ENCODE measurements around the gene CARS2. TPM values are rescaled to one million over a fixed set of nuclear protein-coding genes. Genes with fewer than 3 reads are reported as not detected.
"Not testable (repeated sequence)": the region's sequence is repeated elsewhere in the genome, so short reads cannot be mapped to it uniquely, and the experiment has no call there.

The CARS2 gene
- total RNA-seq, 1 donor from 2014 or later, result 81.5 TPM

DNA sequence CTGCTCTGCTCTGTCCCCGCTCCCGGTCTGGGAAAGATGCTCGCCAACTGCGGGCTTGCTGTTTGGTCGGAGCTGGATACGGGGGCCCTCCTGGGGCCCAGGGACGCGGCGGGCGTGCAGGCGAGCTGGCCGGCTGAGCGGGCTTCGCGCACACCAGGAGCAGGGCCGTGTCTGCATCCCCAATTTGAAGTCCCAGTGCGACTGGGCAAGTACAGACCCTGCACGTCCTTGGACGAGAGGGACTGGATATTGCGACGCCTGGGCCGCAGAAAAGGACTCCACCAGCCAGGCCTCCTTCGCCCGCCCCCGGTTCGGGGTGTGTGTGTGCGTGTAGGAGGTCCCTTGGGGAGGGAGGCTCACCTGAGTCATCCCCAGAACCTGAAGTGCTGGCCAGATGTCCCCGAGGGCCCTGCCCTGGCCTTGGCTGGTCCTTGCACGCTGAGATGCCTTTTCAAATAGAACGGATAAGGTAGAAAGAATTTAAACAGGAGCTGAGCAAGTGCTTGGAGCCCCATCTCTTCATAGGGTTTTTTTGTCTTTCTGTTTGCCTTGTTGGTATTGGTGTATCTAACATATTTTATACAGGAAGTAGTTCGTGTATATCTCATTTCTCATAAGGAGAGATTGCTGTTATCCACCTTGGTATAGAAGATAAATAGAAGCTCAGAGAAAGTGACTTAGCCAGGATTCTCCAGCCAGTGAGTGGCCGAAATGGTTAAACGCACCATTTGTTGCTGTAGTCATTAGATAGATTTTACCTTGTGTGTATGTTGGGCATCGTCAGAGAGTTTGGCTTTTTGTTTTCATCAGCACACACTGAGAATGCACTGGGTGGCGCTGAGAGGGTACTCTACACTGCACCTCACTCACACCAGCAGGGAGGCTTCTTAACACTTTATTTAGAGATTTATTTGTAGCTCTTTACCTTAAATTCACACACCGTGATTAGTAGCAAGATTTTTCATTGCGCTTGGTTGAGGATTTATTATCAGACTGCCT is 89.5 kb downstream of the CARS2 start:
- DNase-seq (ENCODE audit: low read depth, low spot score), result no peak
- Mint-ChIP-seq H3K36me3 (ENCODE audit: low read depth) (peaks cover 5% of the 10 kb centered on the region), H3K4me3 (peak overlapping the region; percentile 97), H3K9me3 (peaks cover 8% of the 10 kb centered on the region), H3K27ac (ENCODE audit: unreplicated experiment) (no peak overlapping the region), H3K4me1 (peaks cover 24% of the 10 kb centered on the region), H3K27me3 (ENCODE audit: low read depth) (peaks cover 28% of the 10 kb centered on the region)
- TF ChIP-seq, protein P1, sequence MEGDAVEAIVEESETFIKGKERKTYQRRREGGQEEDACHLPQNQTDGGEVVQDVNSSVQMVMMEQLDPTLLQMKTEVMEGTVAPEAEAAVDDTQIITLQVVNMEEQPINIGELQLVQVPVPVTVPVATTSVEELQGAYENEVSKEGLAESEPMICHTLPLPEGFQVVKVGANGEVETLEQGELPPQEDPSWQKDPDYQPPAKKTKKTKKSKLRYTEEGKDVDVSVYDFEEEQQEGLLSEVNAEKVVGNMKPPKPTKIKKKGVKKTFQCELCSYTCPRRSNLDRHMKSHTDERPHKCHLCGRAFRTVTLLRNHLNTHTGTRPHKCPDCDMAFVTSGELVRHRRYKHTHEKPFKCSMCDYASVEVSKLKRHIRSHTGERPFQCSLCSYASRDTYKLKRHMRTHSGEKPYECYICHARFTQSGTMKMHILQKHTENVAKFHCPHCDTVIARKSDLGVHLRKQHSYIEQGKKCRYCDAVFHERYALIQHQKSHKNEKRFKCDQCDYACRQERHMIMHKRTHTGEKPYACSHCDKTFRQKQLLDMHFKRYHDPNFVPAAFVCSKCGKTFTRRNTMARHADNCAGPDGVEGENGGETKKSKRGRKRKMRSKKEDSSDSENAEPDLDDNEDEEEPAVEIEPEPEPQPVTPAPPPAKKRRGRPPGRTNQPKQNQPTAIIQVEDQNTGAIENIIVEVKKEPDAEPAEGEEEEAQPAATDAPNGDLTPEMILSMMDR (conservative IDR thresholded peaks at IDR 0.05), result no peak

DNA sequence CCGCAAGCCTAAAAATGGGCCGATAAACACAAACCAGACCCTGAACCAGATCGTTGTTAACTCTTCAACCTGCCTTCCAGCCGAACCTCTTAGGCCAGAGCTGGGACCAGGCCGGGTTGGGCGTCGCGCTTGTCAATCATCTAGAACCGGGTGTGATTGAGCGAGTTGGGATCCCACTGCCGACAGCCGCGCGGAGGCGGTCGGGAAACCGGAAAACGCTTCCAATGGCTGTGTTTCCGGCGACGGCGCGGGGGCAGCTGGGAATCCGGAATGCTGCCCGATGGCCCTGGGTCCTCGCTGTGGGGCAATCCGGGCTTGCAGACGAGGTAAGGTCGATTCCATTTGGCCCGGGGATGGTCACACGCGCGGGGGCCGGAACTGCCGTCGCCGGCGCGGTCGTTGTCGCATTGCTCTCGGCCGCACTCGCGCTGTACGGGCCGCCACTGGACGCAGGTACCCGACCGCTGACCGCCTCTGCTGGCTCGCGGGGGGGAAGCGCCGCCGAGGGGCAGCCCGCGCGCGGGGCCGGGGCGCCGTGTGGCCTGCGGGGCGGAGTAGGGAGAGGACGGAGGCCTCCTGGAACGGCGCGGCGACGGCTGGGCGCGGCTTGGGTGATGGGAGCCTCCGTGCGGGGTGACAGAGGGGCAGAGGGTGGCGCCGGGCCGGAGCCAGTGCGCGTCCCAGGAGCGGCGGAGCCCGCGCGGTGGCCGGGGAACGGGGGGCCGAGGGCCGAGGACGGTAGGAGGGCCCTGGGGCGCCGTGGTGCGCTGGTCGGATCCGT is 90.4 kb downstream of the CARS2 start, which contains the start of gene NAXD:
Gene NAXD (plus strand): TSS at position 224 of the 781 bp plus-strand sequence. CDS start 57 bp downstream, at position 281.
- Mint-ChIP-seq H3K27ac (ENCODE audit: unreplicated experiment) (peak within 1 kb of the TSS; percentile 89), H3K27me3 (ENCODE audit: low read depth) (peaks cover 37% of the 10 kb centered on the region), H3K4me3 (peak within 1 kb of the TSS; percentile 97), H3K9me3 (peaks cover 8% of the 10 kb centered on the region), H3K36me3 (ENCODE audit: low read depth) (peaks cover 5% of the 10 kb centered on the region), H3K4me1 (peaks cover 24% of the 10 kb centered on the region)
- peak; percentile 77 for DNase-seq (ENCODE audit: low read depth, low spot score)
- TF ChIP-seq, protein P1 (conservative IDR thresholded peaks at IDR 0.05), result no peak

DNA sequence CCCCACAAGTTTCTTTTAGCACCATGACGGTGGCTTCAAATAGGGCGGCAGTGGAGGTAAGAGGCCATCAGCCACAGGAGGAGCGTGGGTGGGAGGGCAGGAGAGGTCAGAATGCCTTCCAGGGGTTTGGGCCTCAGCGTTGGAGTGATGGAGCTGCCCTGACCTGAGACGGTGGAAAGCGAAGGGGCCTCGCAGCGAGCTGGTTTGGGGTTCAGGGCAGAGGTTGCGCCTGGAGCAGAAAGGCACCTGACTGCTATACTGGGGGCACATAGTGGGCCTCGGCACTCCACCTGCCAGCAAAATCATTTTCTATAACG is 91.0 kb downstream of the CARS2 start:
- TF ChIP-seq, protein P1 (conservative IDR thresholded peaks at IDR 0.05), result no peak
- Mint-ChIP-seq H3K27me3 (ENCODE audit: low read depth) (peaks cover 41% of the 10 kb centered on the region), H3K27ac (ENCODE audit: unreplicated experiment) (peak overlapping the region; percentile 41), H3K4me3 (peak overlapping the region; percentile 97), H3K36me3 (ENCODE audit: low read depth) (peaks cover 5% of the 10 kb centered on the region), H3K4me1 (peaks cover 24% of the 10 kb centered on the region), H3K9me3 (peaks cover 8% of the 10 kb centered on the region)
- DNase-seq (ENCODE audit: low read depth, low spot score), result no peak

DNA sequence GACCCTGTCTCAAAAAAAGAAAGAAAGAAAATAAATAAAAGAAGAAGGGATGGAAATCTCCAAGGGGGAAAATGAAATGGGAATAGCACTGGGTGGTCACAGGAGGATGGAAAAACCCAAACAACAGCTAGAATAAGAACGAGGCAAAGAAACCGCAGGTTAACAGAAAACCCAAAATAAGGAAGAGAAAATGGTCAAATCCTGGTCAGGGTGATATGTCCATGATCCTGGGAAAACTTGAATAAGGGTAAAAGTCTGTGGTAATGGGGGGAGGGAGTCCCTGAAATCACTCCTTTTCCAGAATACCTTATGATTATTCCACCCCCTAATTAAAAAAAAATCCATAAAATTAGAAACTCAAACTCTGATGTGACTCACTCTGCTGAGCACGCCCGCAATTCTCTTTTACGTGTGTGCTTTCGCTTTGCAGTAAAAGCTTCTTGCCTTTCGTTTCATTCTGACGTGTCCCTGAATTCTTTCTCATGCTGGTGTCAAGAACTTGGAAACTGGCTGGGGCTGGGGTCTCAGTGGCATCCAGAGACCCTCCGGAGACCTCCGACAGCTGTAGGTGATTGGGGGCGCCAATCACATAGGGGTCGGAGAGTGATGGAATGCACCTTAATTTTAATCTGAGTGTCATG is 94.8 kb downstream of the CARS2 start:
- TF ChIP-seq, protein P1 (conservative IDR thresholded peaks at IDR 0.05), result no peak
- Mint-ChIP-seq H3K9me3 (peaks cover 10% of the 10 kb centered on the region), H3K4me1 (peaks cover 7% of the 10 kb centered on the region), H3K27ac (ENCODE audit: unreplicated experiment) (no peak overlapping the region), H3K4me3 (no peak overlapping the region), H3K36me3 (ENCODE audit: low read depth) (peaks cover 10% of the 10 kb centered on the region), H3K27me3 (ENCODE audit: low read depth) (peaks cover 41% of the 10 kb centered on the region)
- no peak for DNase-seq (ENCODE audit: low read depth, low spot score)

DNA sequence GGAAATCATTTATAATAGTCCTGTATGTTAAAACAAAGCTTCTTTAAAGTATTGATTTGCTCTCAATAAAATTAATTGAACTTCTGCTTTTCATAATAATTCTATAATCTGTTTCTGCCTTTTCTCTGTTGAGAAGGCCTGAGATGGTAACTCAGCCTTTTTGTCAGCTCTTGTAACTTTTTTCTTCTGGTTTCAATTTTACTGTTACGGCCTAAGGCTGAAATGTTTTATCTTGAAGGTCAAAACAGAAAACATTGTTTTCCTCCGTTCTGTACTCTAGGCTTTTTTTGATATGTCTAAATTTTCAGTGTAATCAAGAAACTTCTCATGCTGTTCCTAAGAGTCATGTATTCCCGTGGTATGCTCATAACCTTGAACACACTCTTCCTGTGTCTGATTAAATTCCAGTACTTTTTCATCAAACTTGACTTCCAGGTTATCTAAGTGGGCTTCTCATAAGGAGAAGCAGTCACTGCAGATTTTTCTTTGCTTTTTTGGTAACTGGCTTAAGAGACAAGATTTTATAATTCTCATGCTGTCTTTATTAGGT is 98.2 kb downstream of the CARS2 start:
- TF ChIP-seq, protein P1 (conservative IDR thresholded peaks at IDR 0.05), result no peak
- no peak overlapping the region for H3K27ac Mint-ChIP-seq (ENCODE audit: unreplicated experiment)
- H3K27me3 Mint-ChIP-seq (ENCODE audit: low read depth), result peaks cover 26% of the 10 kb centered on the region
- no peak overlapping the region for H3K4me3 Mint-ChIP-seq
- peaks cover 7% of the 10 kb centered on the region for H3K9me3 Mint-ChIP-seq
- DNase-seq (ENCODE audit: low read depth, low spot score), result no peak
- no peaks in the 10 kb centered on the region for H3K4me1 Mint-ChIP-seq
- peaks cover 8% of the 10 kb centered on the region for H3K36me3 Mint-ChIP-seq (ENCODE audit: low read depth)

DNA sequence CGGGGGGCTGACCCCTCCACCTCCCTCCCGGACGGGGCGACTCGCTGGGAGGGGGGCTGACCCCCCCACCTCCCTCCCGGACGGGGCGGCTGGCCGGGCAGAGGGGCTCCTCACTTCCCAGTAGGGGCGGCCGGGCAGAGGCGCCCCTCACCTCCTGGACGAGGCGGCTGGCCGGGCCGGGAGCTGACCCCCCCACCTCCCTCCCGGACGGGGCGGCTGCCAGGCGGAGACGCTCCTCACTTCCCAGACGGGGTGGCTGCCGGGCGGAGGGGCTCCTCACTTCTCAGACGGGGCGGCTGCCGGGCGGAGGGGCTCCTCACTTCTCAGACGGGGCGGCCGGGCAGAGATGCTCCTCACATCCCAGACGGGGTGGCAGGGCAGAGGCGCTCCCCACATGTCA is 99.6 kb downstream of the CARS2 start:
- H3K27me3 Mint-ChIP-seq (ENCODE audit: low read depth), result peaks cover 12% of the 10 kb centered on the region
- not testable (repeated sequence) for H3K4me3 Mint-ChIP-seq; H3K36me3 Mint-ChIP-seq (ENCODE audit: low read depth); H3K4me1 Mint-ChIP-seq; H3K9me3 Mint-ChIP-seq; DNase-seq (ENCODE audit: low read depth, low spot score); H3K27ac Mint-ChIP-seq (ENCODE audit: unreplicated experiment)
